PC-9 (cell line): ENCODE results near the gene GPAM. TPM values are rescaled to one million over a fixed set of nuclear protein-coding genes. Genes with fewer than 3 reads are reported as not detected.

Source experiments
- BruUV-seq: library from RNA; stranded (reverse); fragments of 400-500 nt; replicated peaks from 2 replicates; lab custom pipeline; 2021; lab: Mats Ljungman, UMichigan
- CTCF ChIA-PET: fragments of 300-600 bp; sonication (Branson Sonifier 250); formaldehyde crosslinking; loops from one replicate; lab custom pipeline; 2022; ENCODE audit warnings: antibody characterized with exemption; lab: Charles Lee
- POLR2A ChIA-PET: fragments of 300-600 bp; sonication (Branson Sonifier 250); formaldehyde crosslinking; loops from one replicate; lab custom pipeline; 2022; ENCODE audit warnings: antibody characterized with exemption; ENCODE audit not compliant: unreplicated experiment; lab: Charles Lee
- DNase-seq, 2 experiments: peaks; one replicate each; pipeline versions ENCODE4 v3.0.0 to v3.0.0-alpha.2; 2015 to 2022; ENCODE audit warnings: mixed read lengths in 1 of 2
- H2AFZ ChIP-seq: fragments of 200-600 bp; sonication (generic); 2 replicates; pipeline ENCODE4 v1.8.1; 2017; ENCODE audit warnings: antibody characterized with exemption
- H3F3A ChIP-seq: fragments of 200-600 bp; sonication (generic); 2 replicates; pipeline ENCODE4 v1.8.1; 2017; ENCODE audit warnings: antibody characterized with exemption, mild to moderate bottlenecking, low read depth; ENCODE audit not compliant: insufficient read depth
- H3K27ac ChIP-seq: fragments of 200-600 bp; sonication (generic); 2 replicates; pipeline ENCODE4 v1.6.1; 2016; ENCODE audit warnings: mixed run types
- H3K27me3 ChIP-seq: fragments of 200-600 bp; sonication (generic); 2 replicates; pipeline ENCODE4 v1.6.1; 2016; ENCODE audit warnings: low read depth, mixed run types; ENCODE audit not compliant: insufficient read depth
- H3K36me3 ChIP-seq: fragments of 200-600 bp; sonication (generic); 2 replicates; pipeline ENCODE4 v1.6.1; 2016; ENCODE audit warnings: low read depth, mixed run types
- H3K4me1 ChIP-seq: fragments of 200-600 bp; sonication (generic); replicated peaks from 2 replicates; pipeline ENCODE4 v1.6.1; 2016; ENCODE audit warnings: mixed run types; ENCODE audit not compliant: insufficient read depth
- H3K4me2 ChIP-seq: fragments of 200-600 bp; sonication (generic); 2 replicates; pipeline ENCODE4 v1.6.1; 2017; ENCODE audit warnings: mixed run types
- H3K4me3 ChIP-seq: fragments of 200-600 bp; sonication (generic); 2 replicates; pipeline ENCODE4 v1.6.1; 2016; ENCODE audit warnings: mixed run types
- H3K79me2 ChIP-seq: fragments of 200-600 bp; sonication (generic); 2 replicates; pipeline ENCODE4 v1.6.1; 2017; ENCODE audit warnings: low read depth, mixed run types
- H3K9me2 ChIP-seq: fragments of 200-600 bp; sonication (generic); 2 replicates; pipeline ENCODE4 v1.8.1; 2017; ENCODE audit warnings: mild to moderate bottlenecking; ENCODE audit not compliant: insufficient read depth
- H3K9me3 ChIP-seq: fragments of 200-600 bp; sonication (generic); 2 replicates; pipeline ENCODE4 v1.8.1; 2016; ENCODE audit warnings: low read depth; ENCODE audit not compliant: insufficient read depth
- H4K20me1 ChIP-seq: fragments of 200-600 bp; sonication (generic); 2 replicates; pipeline ENCODE4 v1.8.1; 2017; ENCODE audit not compliant: insufficient read depth
- CTCF ChIP-seq: fragments of 200-600 bp; sonication (generic); conservative IDR thresholded peaks from 2 replicates; pipeline ENCODE4 v1.6.1; 2017; ENCODE audit warnings: mixed run types, antibody characterized with exemption, mild to moderate bottlenecking, moderate library complexity
- EZH2 ChIP-seq: fragments of 200-600 bp; sonication (generic); IDR thresholded peaks from 2 replicates; pipeline ENCODE4 v1.8.0; 2017; ENCODE audit warnings: antibody characterized with exemption, low read depth
- intact Hi-C: fragments of 100-400 bp; cut with micrococcal nuclease; formaldehyde crosslinking; loops from one replicate; pipeline ENCODE4 v1.10.0; 2022; ENCODE audit not compliant: unreplicated experiment
- total RNA-seq: library from RNA; stranded (reverse); gene quantifications from 2 replicates; pipeline ENCODE4 v1.2.3, GENCODE V29; 2021

GPAM gene
- total RNA-seq, 1 experiment from 2014 or later, result 4.2 TPM

GRCh38 chr10:112173206-112173605 is 10.4 kb downstream of the GPAM start:
- no peak overlapping the region for H2AFZ ChIP-seq
- no peak for DNase-seq
- no peak overlapping the region for H3K4me2 ChIP-seq
- H3K27ac ChIP-seq, result no peak overlapping the region
- H3K36me3 ChIP-seq, result no peaks in the 10 kb centered on the region; the same call in 1 of the 2 replicates
- H3K4me1 ChIP-seq, result no peaks in the 10 kb centered on the region
- no peaks in the 10 kb centered on the region for H3K27me3 ChIP-seq
- no peaks in the 10 kb centered on the region for H4K20me1 ChIP-seq
- no peaks in the 10 kb centered on the region for H3F3A ChIP-seq
- TF ChIP-seq CTCF (no peak), EZH2 (no peak)
- no TSS peak for BruUV-seq
- POLR2A ChIA-PET, result no interaction called here
- CTCF ChIA-PET, result no interaction called here
- no peaks in the 10 kb centered on the region for H3K9me2 ChIP-seq
- no peaks in the 10 kb centered on the region for H3K9me3 ChIP-seq
- no peak overlapping the region for H3K4me3 ChIP-seq
- intact Hi-C loops, result no loop called here
- H3K79me2 ChIP-seq, result no peaks in the 10 kb centered on the region

- H3K27me3 ChIP-seq, result no peaks in the 10 kb centered on the region
- no peak overlapping the region for H2AFZ ChIP-seq
- no peaks in the 10 kb centered on the region for H3K79me2 ChIP-seq
- DNase-seq, result no peak
- no peaks in the 10 kb centered on the region for H4K20me1 ChIP-seq
- H3K4me3 ChIP-seq, result no peak overlapping the region
- H3K27ac ChIP-seq, result no peak overlapping the region
- no peaks in the 10 kb centered on the region for H3K9me2 ChIP-seq
- H3K4me2 ChIP-seq, result no peak overlapping the region
- ChIA-PET POLR2A (no interaction called here), CTCF (no interaction called here)
- BruUV-seq, result no TSS peak
- H3K4me1 ChIP-seq, result no peaks in the 10 kb centered on the region
- TF ChIP-seq CTCF (no peak), EZH2 (no peak)
- H3K36me3 ChIP-seq, result no peaks in the 10 kb centered on the region; the same call in 1 of the 2 replicates
- intact Hi-C loops, result no loop called here
- H3K9me3 ChIP-seq, result no peaks in the 10 kb centered on the region
- no peaks in the 10 kb centered on the region for H3F3A ChIP-seq
Observed at GRCh38 chr10:112168733-112169132, 14.8 kb downstream of the GPAM start.

GRCh38 chr10:112166800-112167199 is 16.8 kb downstream of the GPAM start:
- POLR2A ChIA-PET, result no interaction called here
- no peaks in the 10 kb centered on the region for H3K9me3 ChIP-seq
- no peaks in the 10 kb centered on the region for H4K20me1 ChIP-seq
- no peak overlapping the region for H2AFZ ChIP-seq
- no peaks in the 10 kb centered on the region for H3K79me2 ChIP-seq
- no peaks in the 10 kb centered on the region for H3K27me3 ChIP-seq
- H3F3A ChIP-seq, result no peaks in the 10 kb centered on the region
- no TSS peak for BruUV-seq
- H3K4me1 ChIP-seq, result no peaks in the 10 kb centered on the region
- no peak overlapping the region for H3K4me3 ChIP-seq
- intact Hi-C loops, result no loop called here
- H3K9me2 ChIP-seq, result no peaks in the 10 kb centered on the region
- H3K4me2 ChIP-seq, result no peak overlapping the region
- no peaks in the 10 kb centered on the region; the same call in 1 of the 2 replicates for H3K36me3 ChIP-seq
- no peak overlapping the region for H3K27ac ChIP-seq
- TF ChIP-seq EZH2 (no peak), CTCF (no peak)
- CTCF ChIA-PET, result no interaction called here
- no peak for DNase-seq
